ENCODE results near the gene MAGI1.

Gene MAGI1

GRCh38 chr3:66000506-66000905 is 38.2 kb downstream of the MAGI1 start:
- H2BK15ac ChIP-seq (ENCODE audit: low read depth, poor library complexity, severe bottlenecking): no peak overlapping the region
- H2AK5ac ChIP-seq (ENCODE audit: low read length, severe bottlenecking): peak overlapping the region; percentile 11
- no peaks in the 10 kb centered on the region for H3K27me3 ChIP-seq (ENCODE audit: control insufficient read depth in 1 of 2, insufficient read depth in 1 of 2, low read length in 2 of 2)
- H3K14ac ChIP-seq (ENCODE audit: low read length in 2 of 2): no peak overlapping the region
- H4K91ac ChIP-seq (ENCODE audit: low read length): no peak overlapping the region
- H2AFZ ChIP-seq (ENCODE audit: low read depth, low read length): no peak overlapping the region
- H4K8ac ChIP-seq (ENCODE audit: low read length): no peak overlapping the region
- H3K79me1 ChIP-seq (replicated peaks; ENCODE audit: low read length, poor library complexity, severe bottlenecking): peaks cover 34% of the 10 kb centered on the region
- no peak overlapping the region for H3K4me2 ChIP-seq (ENCODE audit: low read length, poor library complexity, severe bottlenecking)
- peak overlapping the region in 1 of 2 experiments; percentile 57 for H3K4ac ChIP-seq (ENCODE audit: low read depth in 1 of 2, low read length in 2 of 2)
- DNase-seq: no peak
- H3K18ac ChIP-seq (ENCODE audit: low read depth in 1 of 2, low read length in 2 of 2): no peak overlapping the region
- peaks cover 12% of the 10 kb centered on the region for H3K4me1 ChIP-seq (ENCODE audit: control insufficient read depth, insufficient read depth, low read depth, low read length)
- H3K9ac ChIP-seq (ENCODE audit: low read length): no peak overlapping the region
- H2BK5ac ChIP-seq (ENCODE audit: low read depth, low read length, poor library complexity, severe bottlenecking): no peak overlapping the region
- no peak overlapping the region for H2BK12ac ChIP-seq (ENCODE audit: low read length in 2 of 2)
- H3K36me3 ChIP-seq (ENCODE audit: control insufficient read depth in 1 of 2, insufficient read depth in 2 of 2, low read depth in 1 of 2, low read length in 2 of 2): no peaks in the 10 kb centered on the region
- H3K4me3 ChIP-seq (ENCODE audit: insufficient read depth in 1 of 2, low read depth in 1 of 2, low read length in 2 of 2): no peak overlapping the region
- H2BK120ac ChIP-seq (ENCODE audit: low read depth, low read length): no peak overlapping the region
- H3K23ac ChIP-seq (ENCODE audit: low read length in 2 of 2): no peak overlapping the region
- H3K27ac ChIP-seq (ENCODE audit: low read length, poor library complexity, severe bottlenecking): no peak overlapping the region
- H3K9me3 ChIP-seq (ENCODE audit: control insufficient read depth, low read length): no peaks in the 10 kb centered on the region

GRCh38 chr3:65999606-66000005 is 39.1 kb downstream of the MAGI1 start:
- no peak overlapping the region for H3K14ac ChIP-seq (ENCODE audit: low read length in 2 of 2)
- no peak overlapping the region for H2BK12ac ChIP-seq (ENCODE audit: low read length in 2 of 2)
- no peak overlapping the region for H3K4ac ChIP-seq (ENCODE audit: low read depth in 1 of 2, low read length in 2 of 2)
- H3K23ac ChIP-seq (ENCODE audit: low read length in 2 of 2): no peak overlapping the region
- no peaks in the 10 kb centered on the region for H3K27me3 ChIP-seq (ENCODE audit: control insufficient read depth in 1 of 2, insufficient read depth in 1 of 2, low read length in 2 of 2)
- 91% methylated on average over 7 of the region's 8 CpGs for WGBS
- peaks cover 34% of the 10 kb centered on the region for H3K79me1 ChIP-seq (replicated peaks; ENCODE audit: low read length, poor library complexity, severe bottlenecking)
- no peak overlapping the region for H3K4me2 ChIP-seq (ENCODE audit: low read length, poor library complexity, severe bottlenecking)
- DNase-seq: no peak
- H3K27ac ChIP-seq (ENCODE audit: low read length, poor library complexity, severe bottlenecking): no peak overlapping the region
- no peaks in the 10 kb centered on the region for H3K9me3 ChIP-seq (ENCODE audit: control insufficient read depth, low read length)
- H3K9ac ChIP-seq (ENCODE audit: low read length): no peak overlapping the region
- no peak overlapping the region for H2BK15ac ChIP-seq (ENCODE audit: low read depth, poor library complexity, severe bottlenecking)
- H2BK5ac ChIP-seq (ENCODE audit: low read depth, low read length, poor library complexity, severe bottlenecking): no peak overlapping the region
- no peak overlapping the region for H2AFZ ChIP-seq (ENCODE audit: low read depth, low read length)
- H2AK5ac ChIP-seq (ENCODE audit: low read length, severe bottlenecking): no peak overlapping the region
- H4K91ac ChIP-seq (ENCODE audit: low read length): no peak overlapping the region
- H2BK120ac ChIP-seq (ENCODE audit: low read depth, low read length): no peak overlapping the region
- no peaks in the 10 kb centered on the region for H3K36me3 ChIP-seq (ENCODE audit: control insufficient read depth in 1 of 2, insufficient read depth in 2 of 2, low read depth in 1 of 2, low read length in 2 of 2)
- H3K4me1 ChIP-seq (ENCODE audit: control insufficient read depth, insufficient read depth, low read depth, low read length): peaks cover 12% of the 10 kb centered on the region
- H3K4me3 ChIP-seq (ENCODE audit: insufficient read depth in 1 of 2, low read depth in 1 of 2, low read length in 2 of 2): no peak overlapping the region
- no peak overlapping the region for H3K18ac ChIP-seq (ENCODE audit: low read depth in 1 of 2, low read length in 2 of 2)
- no peak overlapping the region for H4K8ac ChIP-seq (ENCODE audit: low read length)

GRCh38 chr3:65996589-65996988 is 42.1 kb downstream of the MAGI1 start:
- H3K4me2 ChIP-seq (ENCODE audit: low read length, poor library complexity, severe bottlenecking): no peak overlapping the region
- H3K36me3 ChIP-seq (ENCODE audit: control insufficient read depth in 1 of 2, insufficient read depth in 2 of 2, low read depth in 1 of 2, low read length in 2 of 2): no peaks in the 10 kb centered on the region
- DNase-seq: no peak
- H4K8ac ChIP-seq (ENCODE audit: low read length): no peak overlapping the region
- peaks cover 12% of the 10 kb centered on the region for H3K4me1 ChIP-seq (ENCODE audit: control insufficient read depth, insufficient read depth, low read depth, low read length)
- no peak overlapping the region for H3K27ac ChIP-seq (ENCODE audit: low read length, poor library complexity, severe bottlenecking)
- H3K18ac ChIP-seq (ENCODE audit: low read depth in 1 of 2, low read length in 2 of 2): no peak overlapping the region
- no peak overlapping the region for H2AFZ ChIP-seq (ENCODE audit: low read depth, low read length)
- no peak overlapping the region for H2AK5ac ChIP-seq (ENCODE audit: low read length, severe bottlenecking)
- H2BK120ac ChIP-seq (ENCODE audit: low read depth, low read length): no peak overlapping the region
- H3K79me1 ChIP-seq (replicated peaks; ENCODE audit: low read length, poor library complexity, severe bottlenecking): peaks cover 39% of the 10 kb centered on the region
- H3K9me3 ChIP-seq (ENCODE audit: control insufficient read depth, low read length): no peaks in the 10 kb centered on the region
- no peak overlapping the region for H3K23ac ChIP-seq (ENCODE audit: low read length in 2 of 2)
- no peaks in the 10 kb centered on the region for H3K27me3 ChIP-seq (ENCODE audit: control insufficient read depth in 1 of 2, insufficient read depth in 1 of 2, low read length in 2 of 2)
- no peak overlapping the region for H2BK5ac ChIP-seq (ENCODE audit: low read depth, low read length, poor library complexity, severe bottlenecking)
- H3K9ac ChIP-seq (ENCODE audit: low read length): no peak overlapping the region
- H2BK15ac ChIP-seq (ENCODE audit: low read depth, poor library complexity, severe bottlenecking): no peak overlapping the region
- WGBS: 83% methylated on average over 9 of the region's 11 CpGs
- no peak overlapping the region for H3K14ac ChIP-seq (ENCODE audit: low read length in 2 of 2)
- no peak overlapping the region for H3K4ac ChIP-seq (ENCODE audit: low read depth in 1 of 2, low read length in 2 of 2)
- no peak overlapping the region for H2BK12ac ChIP-seq (ENCODE audit: low read length in 2 of 2)
- H4K91ac ChIP-seq (ENCODE audit: low read length): no peak overlapping the region
- no peak overlapping the region for H3K4me3 ChIP-seq (ENCODE audit: insufficient read depth in 1 of 2, low read depth in 1 of 2, low read length in 2 of 2)

- no peak overlapping the region for H3K23ac ChIP-seq (ENCODE audit: low read length in 2 of 2)
- no peak overlapping the region for H2AFZ ChIP-seq (ENCODE audit: low read depth, low read length)
- H3K4me3 ChIP-seq (ENCODE audit: insufficient read depth in 1 of 2, low read depth in 1 of 2, low read length in 2 of 2): no peak overlapping the region
- no peak overlapping the region for H3K4ac ChIP-seq (ENCODE audit: low read depth in 1 of 2, low read length in 2 of 2)
- no peak overlapping the region for H3K9ac ChIP-seq (ENCODE audit: low read length)
- H2BK120ac ChIP-seq (ENCODE audit: low read depth, low read length): no peak overlapping the region
- DNase-seq: no peak
- no peak overlapping the region for H2AK5ac ChIP-seq (ENCODE audit: low read length, severe bottlenecking)
- peaks cover 12% of the 10 kb centered on the region for H3K4me1 ChIP-seq (ENCODE audit: control insufficient read depth, insufficient read depth, low read depth, low read length)
- H2BK12ac ChIP-seq (ENCODE audit: low read length in 2 of 2): no peak overlapping the region
- H3K36me3 ChIP-seq (ENCODE audit: control insufficient read depth in 1 of 2, insufficient read depth in 2 of 2, low read depth in 1 of 2, low read length in 2 of 2): no peaks in the 10 kb centered on the region
- H3K14ac ChIP-seq (ENCODE audit: low read length in 2 of 2): no peak overlapping the region
- no peak overlapping the region for H3K27ac ChIP-seq (ENCODE audit: low read length, poor library complexity, severe bottlenecking)
- H2BK15ac ChIP-seq (ENCODE audit: low read depth, poor library complexity, severe bottlenecking): no peak overlapping the region
- H3K79me1 ChIP-seq (replicated peaks; ENCODE audit: low read length, poor library complexity, severe bottlenecking): peaks cover 39% of the 10 kb centered on the region
- no peak overlapping the region for H4K91ac ChIP-seq (ENCODE audit: low read length)
- no peaks in the 10 kb centered on the region for H3K27me3 ChIP-seq (ENCODE audit: control insufficient read depth in 1 of 2, insufficient read depth in 1 of 2, low read length in 2 of 2)
- no peaks in the 10 kb centered on the region for H3K9me3 ChIP-seq (ENCODE audit: control insufficient read depth, low read length)
- H3K18ac ChIP-seq (ENCODE audit: low read depth in 1 of 2, low read length in 2 of 2): no peak overlapping the region
- H4K8ac ChIP-seq (ENCODE audit: low read length): no peak overlapping the region
- no peak overlapping the region for H2BK5ac ChIP-seq (ENCODE audit: low read depth, low read length, poor library complexity, severe bottlenecking)
- no peak overlapping the region for H3K4me2 ChIP-seq (ENCODE audit: low read length, poor library complexity, severe bottlenecking)
- WGBS: 90% methylated on average over 5 of the region's 6 CpGs
Measured at GRCh38 chr3:65995515-65995914, 43.2 kb downstream of the MAGI1 start.
